GM18499 (cell line): ENCODE measurements around the gene PROX1.

Experiments
- ATAC-seq: cut with Tn5 transposase; IDR thresholded peaks from one replicate; pipeline ENCODE4 v1.9.1; 2021; ENCODE audit warnings: moderate number of reproducible peaks; ENCODE audit not compliant: insufficient read depth, unreplicated experiment

Gene PROX1

DNA sequence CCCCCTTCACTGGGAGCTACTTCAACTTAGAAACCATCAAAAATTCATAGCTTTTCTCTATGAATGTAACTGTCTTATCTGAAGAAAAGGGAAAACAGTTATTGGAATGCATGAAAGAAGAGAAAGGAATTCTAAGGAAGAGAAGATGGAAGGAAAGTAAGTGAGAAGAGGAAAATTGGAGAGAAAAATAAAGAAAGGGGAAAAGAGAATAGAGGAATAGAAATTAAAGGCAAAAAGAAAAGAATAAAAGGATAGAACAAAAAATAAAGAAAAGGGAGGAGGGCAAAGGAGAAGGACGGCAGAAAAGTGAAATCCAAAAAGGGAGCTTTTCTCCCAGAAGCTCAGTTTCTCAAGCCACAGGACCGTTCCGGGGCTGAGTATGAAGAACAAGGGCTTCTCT is 9.9 kb upstream of the PROX1 start:
- ATAC-seq, result no peak

DNA sequence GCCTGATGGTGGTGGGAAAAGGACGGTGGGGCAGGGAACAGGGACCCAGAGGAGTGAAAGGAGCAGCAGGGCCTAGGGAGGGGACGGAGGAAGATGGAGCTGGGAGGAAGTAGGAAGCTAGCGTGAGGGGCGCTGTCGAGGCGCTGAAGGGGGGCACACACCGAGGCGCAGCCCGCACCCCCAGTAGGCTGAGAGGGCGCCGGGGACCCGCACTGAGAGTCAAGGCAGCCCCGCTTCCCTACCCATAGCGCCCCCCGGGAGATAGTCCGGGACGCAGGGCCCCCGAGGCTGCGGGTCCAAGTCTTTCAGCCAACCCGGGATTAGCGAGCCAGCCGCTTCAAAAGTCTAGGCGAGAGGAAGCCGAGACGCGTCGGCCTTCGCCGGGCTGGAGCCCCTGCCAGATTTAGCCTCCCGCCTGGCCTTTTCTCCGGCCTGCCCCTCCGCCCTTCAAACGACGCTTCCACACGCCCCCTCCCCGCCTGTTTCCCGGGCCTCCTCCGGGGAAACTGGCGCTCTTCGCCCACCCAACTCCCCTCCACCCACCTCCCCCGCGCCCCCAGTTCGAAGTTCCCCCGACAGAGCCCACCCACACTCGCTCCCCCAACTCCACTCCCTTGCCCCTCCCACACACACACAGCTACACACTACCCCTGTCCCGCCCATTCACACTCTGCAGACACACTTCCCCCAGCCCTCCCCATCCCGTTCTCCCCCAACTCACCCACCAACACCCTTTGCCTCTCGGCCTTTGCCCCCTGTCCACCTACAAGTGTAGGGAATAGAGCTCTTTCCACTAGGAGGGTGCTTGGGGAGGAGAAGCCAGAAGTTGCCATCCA is 7.8 kb upstream of the PROX1 start:
- no peak for ATAC-seq

DNA sequence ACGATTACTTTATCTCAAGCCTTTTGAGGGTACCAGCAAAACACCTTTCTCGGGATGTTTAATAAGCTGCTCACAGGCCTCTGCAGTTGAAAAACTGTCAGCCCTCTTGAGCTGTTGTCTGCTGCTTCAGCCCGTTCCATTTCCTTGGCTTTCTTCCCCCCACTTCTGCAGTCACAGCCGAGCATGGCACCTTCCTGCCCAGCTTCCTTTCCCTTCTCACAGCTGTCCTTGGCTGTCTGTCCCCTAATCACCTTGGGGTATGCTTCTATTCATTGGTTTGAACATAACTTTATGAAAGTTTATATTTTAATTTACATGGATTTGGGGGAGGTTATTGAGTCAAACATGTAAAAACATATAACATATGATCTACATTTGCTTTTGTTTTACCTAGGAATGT is 6.9 kb upstream of the PROX1 start:
- ATAC-seq, result no peak

DNA sequence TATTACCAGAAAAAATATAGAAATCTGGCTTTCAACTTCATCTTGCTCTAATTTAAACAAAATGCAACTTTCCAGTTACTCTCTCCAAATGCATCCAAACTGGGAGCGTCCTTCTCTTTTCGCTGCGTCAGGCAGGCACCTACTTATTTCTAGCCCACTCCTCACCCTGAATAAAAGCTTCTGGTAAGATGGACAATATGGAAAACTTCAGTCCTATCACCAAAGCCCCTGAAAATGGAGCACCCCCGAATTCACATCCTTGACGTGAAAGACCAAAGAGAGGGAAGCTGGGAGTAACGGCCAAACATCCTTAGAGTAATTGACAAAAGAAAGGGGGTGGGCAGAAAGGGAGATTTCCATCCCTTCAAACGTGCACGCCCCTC is 5.5 kb upstream of the PROX1 start:
- ATAC-seq, result no peak

DNA sequence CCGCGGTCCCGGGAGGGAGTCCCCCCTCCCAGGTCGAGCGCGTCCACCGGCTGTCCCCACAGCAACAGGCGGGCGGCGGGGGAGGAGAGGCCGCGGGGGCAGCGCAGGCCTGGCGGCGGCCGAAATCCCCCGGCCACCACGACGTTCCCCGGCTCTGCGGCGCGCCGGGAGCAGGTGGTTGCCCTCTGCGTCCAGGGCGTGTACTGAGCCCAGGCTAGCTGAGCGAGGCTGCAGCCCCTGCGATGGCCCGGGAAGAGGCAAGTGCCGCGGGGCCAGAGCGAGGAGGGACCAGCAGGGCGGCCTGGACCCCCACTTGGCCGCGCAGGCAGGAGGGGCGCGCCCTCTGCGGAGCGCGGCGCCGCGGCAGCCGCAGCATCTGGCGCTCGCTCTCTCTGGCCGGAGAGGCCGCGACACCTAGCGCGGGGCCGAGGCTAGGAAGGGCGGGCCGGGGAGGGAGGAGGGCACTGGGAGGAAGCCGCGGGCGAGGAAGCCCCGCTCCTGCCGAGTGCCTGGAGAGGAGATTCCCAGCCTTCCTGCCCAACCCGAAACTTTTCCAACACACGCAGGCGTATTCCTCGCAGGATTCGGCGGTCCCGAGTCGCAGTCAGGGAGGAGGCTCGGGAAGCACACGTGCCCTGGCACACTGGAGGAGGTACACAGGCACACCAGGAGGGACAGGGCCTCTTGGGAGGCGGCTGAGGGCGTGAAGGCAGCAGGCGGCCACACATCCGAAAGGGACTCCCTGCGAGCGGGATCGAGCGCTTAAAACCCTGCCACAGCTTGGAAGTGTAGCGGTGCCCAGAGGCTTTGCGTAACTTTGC is 4.9 kb upstream of the PROX1 start:
- ATAC-seq, result no peak

DNA sequence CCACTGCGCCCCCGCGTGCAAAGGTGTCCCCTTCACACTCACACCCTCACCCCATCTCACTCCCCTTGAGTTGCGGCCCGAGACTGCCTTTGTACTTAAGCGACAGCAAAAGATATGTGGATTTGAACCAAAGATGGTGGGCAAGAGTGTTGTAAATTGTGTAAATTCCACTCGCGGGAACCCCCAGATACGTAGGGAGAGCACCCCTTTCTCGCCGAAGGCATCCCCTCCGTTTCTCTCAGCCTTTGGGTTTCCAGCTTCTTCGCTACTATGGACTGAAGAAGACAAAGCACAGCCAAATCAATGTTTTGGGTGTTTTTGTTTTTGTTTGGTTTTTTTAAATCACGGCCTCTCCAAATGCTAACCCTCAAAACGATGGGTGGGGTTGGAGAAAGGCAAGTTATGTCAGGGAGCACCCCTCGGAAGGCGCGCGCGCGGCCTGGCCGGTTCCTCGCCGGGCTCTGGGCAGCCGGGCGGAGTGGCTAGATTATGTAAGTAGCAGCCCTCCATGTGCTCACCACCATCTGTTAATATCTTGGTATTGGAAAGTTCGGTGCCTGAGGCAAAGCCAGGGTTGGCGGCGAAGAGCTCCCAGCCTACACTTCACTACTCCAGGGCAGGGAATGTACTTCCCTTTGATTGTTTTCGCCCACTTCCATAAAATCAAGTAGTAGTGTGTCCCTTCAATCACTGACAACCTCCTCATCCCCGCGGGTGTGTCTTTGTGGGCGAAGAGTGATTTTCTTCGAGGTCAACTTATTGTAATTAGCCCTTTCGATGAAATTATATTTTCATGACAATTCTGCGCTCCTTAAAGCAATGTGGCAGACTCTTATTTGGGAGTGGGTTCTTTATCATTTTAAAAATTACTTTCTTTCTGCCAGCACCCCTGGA is 4.0 kb upstream of the PROX1 start:
- ATAC-seq, result no peak

DNA sequence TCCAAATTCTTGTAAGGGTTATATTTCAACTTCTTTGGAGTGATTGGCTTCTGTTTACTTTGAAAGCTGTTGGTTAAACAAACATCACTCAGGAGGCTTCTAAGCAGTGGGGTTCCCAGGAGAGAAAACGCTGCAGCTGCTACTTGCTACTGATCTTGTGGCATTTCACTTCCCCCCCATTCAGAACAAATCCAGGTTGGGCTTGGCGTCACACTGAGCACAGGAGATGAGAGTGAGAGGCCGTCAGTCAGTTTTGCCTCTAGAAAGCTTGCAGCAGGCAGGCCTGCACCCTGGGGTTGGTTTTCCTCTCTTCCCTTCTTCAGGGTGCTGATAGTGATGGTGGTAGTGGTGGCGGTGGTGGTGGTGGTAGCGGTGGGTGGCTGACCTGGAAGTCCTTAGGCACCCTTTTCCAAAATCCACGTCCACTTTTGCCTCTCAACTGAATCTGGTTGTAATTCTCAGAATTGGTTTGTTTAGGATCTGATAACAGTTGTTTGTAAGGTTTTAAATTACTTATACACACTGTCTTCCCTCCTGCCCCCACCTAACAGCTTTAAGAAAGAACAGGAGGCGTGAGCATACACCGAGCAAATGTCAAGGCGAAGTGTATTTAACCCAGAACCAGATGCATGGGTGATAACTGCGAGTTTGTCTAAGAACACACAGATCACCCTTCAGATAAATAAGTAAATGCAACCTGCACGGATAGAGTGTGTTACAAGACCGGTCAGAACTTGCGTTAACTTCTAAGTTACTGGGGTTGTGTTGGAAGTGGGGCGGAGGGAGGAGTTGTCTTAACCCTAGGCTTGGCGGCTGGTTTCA is 3.2 kb upstream of the PROX1 start:
- ATAC-seq, result no peak

DNA sequence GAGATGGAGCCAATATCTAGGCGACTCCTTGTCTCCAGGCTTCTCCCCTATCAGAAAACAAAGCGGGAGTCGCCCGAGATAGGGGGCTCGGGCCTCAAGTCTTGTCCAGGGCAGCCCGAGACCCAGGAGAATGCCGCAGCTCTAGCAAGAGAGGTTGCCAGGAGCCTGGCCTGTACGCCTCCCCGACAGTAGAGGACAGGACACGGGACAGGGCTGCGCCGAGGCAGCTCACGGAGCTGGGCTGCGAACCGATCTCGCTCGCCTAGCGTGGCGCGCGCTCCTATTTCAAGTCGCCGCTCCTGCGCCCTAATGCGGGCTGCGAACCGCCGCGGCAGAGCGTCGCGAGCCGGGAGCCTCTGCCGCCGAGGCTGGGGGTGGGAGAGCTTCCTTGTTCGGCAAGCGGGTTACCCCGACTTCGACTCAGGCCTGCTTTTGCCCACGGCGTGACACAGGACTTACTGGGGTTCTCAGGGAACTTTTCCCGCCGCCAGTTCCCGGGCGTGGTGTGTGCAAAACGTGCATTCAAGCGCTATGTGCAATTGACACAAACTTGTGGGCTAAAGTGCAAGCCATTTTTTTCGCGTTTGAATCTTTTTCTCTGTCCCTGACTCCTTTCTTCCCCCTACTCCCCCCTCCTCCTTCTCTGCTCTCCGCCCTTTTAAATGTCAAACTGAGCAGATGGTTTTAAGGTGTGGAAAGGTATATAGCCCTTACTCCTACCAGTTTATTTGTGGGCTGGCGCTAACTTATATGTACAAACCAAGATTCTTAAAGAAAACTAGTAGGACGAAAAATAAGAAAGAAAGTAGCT is 2.4 kb upstream of the PROX1 start:
- no peak for ATAC-seq

DNA sequence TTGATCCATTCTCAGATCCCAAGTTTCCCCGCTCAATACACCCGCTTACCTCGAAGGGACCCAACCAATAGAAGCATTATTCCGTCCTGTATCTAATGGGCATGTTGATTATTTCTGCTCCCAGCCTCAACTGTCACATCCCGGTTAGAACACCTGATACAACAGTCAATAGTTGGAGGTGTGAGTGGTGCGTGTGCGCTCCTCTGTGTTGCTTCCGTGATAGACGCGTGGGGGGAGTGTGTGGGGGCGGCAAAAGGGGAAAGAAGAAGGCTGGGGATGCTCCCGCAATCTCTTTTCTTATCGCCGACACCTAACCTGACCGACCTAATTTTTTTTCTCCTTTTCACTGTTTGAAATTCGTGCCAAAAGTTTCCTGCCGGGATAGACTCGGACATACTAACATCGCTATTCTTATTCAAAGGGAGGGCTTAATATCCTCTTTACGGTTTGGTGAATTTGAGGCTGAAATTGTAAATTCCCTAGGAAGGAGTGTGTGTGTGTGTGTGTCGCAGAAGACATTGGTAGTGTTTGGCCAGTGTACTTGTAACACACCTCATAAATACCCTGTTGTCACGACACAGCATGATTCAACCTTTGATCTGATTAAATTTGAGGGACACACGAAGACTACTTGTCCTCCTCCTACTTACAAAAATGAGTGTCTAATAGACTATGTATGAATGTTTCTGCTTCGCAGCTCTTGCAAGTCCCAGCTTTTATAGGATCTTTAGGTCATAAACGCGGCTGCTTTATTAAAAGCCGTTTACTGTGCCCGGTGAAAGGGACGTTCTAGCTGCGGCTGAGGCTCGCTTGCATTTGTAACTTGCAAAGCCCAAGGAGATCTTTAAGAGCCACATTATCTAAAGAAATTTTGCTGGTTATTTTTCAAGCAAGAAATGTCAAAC is 1.5 kb upstream of the PROX1 start:
- ATAC-seq, result no peak

DNA sequence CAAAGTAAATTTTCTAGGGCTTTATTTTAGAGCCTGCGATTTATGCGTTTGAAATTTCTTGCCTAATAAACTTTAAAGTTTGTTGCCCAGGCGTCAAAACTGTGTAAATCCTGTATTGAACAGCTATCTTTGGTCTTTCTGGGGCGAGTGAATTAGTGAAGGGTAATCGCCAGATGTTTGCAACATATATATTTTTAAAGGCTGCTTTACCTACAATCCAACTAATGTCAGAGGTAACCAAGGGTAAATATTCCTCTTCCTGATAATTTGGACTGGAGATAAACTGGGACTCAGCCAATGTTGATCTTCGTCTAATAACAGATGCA is 885 bp upstream of the PROX1 start:
- no peak for ATAC-seq

DNA sequence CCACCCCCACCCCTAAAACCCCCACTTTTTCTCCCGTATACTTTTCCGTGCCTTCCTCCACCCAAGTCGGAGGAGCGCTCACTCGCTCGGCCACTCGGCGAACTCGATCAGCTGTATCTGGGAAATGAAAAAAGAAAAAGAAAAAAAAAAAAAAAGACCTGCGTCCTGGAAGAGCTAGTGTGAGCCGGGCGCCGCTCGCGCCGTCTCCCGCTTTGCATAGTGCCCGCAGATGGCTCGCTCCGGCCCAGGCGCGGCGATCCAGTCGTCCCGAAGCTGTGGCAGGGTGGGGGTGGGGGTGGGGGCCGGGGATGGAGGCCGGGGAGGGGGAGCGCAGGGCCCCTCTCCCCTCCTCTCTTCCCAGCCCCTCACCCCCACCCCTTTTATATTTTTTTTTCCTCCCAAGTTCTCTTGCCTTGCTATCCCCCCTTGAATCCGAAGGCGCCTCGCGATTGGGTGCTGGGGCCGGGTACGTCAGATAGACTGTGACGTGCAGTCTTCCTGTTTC is 299 bp upstream of the PROX1 start:
- ATAC-seq, result peak; percentile 52

DNA sequence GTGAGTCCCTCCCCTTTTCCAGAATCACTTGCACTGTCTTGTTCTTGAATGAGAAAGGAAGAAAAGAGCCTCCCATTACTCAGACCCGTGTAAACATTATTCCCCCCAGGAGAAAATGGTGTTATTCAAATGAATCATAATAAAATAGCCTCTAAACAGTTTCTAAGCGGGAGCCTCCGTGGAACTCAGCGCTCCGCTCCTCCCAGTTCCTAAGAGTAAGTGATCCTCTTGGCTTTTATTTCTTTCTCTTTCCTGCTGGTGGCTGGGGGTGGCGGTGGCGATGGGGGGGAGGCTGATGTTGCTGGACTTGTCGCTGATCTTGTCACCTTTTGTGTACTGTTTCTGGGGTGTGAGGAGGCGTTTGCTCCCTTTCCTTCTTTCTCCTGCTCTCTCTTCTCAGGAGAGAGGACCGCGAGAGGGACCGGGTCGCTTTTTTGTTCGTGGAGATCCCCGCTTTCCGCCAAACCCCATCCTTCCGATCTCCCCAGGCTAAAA is 781 bp downstream of the PROX1 start:
- ATAC-seq, result no peak

DNA sequence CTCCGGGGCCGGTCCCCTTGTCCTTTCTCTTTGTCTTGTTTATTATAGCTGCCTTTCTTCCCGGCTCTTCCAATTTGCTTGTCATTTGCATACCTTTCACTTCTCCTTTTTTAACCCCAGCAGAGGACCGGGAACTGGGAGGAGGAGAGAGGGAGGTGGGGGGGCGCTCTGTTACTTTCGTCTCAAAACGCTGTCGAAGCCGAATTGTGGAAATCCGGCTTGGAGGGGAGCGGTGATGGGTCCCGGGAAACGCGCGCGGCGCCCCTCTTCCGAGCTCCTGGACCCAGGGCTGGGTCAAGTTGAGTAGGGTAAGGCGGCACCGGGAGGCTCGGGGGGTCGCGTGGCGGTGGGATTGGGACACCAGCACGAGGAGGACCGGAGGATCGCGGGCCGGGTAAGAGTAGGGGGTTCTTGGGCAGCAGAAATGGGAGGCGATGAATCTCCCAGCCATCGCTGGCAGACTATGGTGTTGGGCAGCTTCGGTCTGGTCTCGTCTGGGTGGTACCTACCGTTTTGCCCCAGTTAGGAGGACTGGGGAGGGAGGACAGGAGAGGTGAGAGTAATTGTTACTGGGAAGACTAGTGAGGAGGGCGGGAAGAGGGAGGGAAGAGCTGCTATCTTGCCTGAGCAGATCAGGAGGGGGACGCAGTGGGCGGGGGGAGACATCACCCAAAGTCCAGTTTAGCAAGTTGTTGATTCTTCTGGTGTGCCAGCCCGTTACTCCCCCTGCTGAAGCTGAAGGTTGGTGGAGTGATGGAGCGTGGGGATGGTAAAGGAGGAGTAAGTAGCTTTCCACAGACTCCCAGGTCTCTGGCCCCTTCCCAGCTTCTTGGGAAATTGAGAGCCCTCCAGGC is 1.5 kb downstream of the PROX1 start:
- ATAC-seq, result no peak

DNA sequence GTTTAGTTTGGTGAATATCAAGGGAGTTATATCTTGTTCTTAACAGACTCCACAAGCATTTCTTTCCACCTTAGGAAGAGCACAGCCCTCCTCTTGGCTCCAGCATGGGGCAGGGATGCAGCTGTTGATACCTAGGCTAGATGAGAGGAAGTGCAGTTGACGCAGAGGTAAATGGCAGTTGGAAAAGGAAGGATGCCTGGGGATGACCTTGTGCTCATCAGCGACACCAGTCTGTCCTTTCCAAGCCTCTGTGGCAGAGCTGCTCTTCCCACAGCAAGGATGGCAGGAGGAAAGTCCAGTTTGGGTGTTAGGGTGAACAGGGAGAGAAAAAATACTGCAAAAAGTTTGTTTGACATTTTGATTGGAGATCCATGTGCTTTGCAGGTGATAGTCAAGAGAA is 6.2 kb downstream of the PROX1 start:
- no peak for ATAC-seq

DNA sequence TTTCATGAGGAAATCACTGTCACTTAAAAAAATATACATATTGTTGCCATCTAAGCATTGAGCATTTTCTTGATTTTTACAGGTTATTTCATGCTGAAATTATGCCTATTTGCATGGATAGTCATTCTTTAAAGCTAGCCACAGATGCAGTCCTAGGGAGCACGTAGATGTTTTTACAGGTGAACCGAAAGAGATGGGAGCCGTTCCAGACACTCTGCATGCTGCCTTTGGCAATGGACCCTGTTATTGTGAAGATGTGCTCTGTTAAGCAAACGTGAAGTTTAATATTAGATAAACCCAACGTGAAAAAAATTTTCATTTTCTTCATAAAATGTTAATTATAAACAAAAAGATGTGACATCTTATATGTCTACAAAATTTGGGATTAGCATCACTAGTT is 7.1 kb downstream of the PROX1 start:
- ATAC-seq, result no peak

DNA sequence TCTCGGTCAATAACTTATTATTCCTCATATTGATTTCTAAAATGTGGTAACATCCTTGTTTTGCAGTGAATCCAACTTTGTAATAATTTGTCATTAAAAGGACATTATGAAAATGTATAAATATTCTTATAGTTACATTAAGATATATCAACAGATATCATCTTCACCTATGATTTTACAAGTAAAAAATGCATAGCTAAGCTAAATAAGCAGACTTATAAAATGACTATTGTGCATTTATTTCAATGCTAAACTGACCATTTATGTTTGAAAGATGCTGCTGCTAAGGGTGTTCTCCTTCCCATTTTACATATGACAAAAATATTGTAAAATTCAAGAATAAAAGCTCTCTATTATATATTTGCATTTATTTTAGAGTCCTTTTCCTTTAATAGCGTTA is 7.8 kb downstream of the PROX1 start:
- ATAC-seq, result no peak
